Prostate gland (tissue), 2 donors: Measurements from ENCODE around the gene ENHO. TPM values are rescaled to one million over a fixed set of nuclear protein-coding genes. Genes with fewer than 3 reads are reported as not detected.

ENCODE experiments used
- DNase-seq: peaks from one replicate; pipeline ENCODE4 v3.0.0-alpha.2; 2019; ENCODE audit warnings: low spot score
- H3K27ac ChIP-seq, 2 donors: fragments of 200-600 bp; sonication (generic); 2 replicates each; pipeline ENCODE4 v1.5.1; 2017 to 2019
- H3K27me3 ChIP-seq: fragments of 200-600 bp; sonication (generic); replicated peaks from 2 replicates; pipeline ENCODE4 v1.5.1; 2019; ENCODE audit not compliant: insufficient read depth
- H3K36me3 ChIP-seq, 2 donors: fragments of 200-600 bp; sonication (generic); 1 replicate in 1 of 2; 2 replicates in 1 of 2; pipeline versions ENCODE4 v1.5.1 to v1.8.1; 2017 to 2019
- H3K4me1 ChIP-seq: fragments of 200-600 bp; sonication (generic); replicated peaks from 2 replicates; pipeline ENCODE4 v1.5.1; 2019
- H3K4me3 ChIP-seq, 2 donors: fragments of 200-600 bp; sonication (generic); 2 replicates each; pipeline ENCODE4 v1.5.1; 2017 to 2019
- H3K9me3 ChIP-seq: fragments of 200-600 bp; sonication (generic); 2 replicates; pipeline ENCODE4 v1.5.1; 2017
- CTCF ChIP-seq, 4 experiments: fragments of 200-600 bp in 2 of 4; fragments of 450-650 bp in 2 of 4; sonication (generic) in 2 of 4; IDR thresholded peaks; 1 replicate in 3 of 4; 2 replicates in 1 of 4; pipeline ENCODE4 v1.5.1; 2016 to 2019; ENCODE audit warnings: antibody characterized with exemption in 4 of 4, mild to moderate bottlenecking in 2 of 4, moderate library complexity in 2 of 4
- POLR2A ChIP-seq: fragments of 450-650 bp; IDR thresholded peaks from one replicate; pipeline ENCODE4 v1.6.1; 2016; ENCODE audit warnings: antibody characterized with exemption, mild to moderate bottlenecking
- POLR2AphosphoS5 ChIP-seq: sonication (generic); formaldehyde crosslinking; IDR thresholded peaks from one replicate; pipeline ENCODE4 v1.6.1; 2017; ENCODE audit warnings: antibody characterized with exemption
- WGBS: methylation state at CpG from one replicate; pipeline ENCODE4 v1.1.5; 2018; 5-methylcytosine and 5-hydroxymethylcytosine counted together
- intact Hi-C: fragments of 100-400 bp; cut with DNase I; formaldehyde crosslinking; loops from one replicate; pipeline ENCODE4 v1.14.2; 2022
- total RNA-seq, 2 donors: library from RNA; depleted of rRNA; stranded (reverse); fragments of >200 nt; gene quantifications; one replicate each; pipeline ENCODE4 v1.1.0, GENCODE V29; 2016

The ENHO gene
- total RNA-seq, 2 donors from 2014 or later: 20.9 to 28.2 TPM

GRCh38 chr9:34508463-34508862, 14.3 kb downstream of the ENHO start:
- no peak for DNase-seq
- H3K36me3 ChIP-seq: no peaks in the 10 kb centered on the region
- no peaks in the 10 kb centered on the region for H3K9me3 ChIP-seq
- TF ChIP-seq POLR2A (no peak), CTCF (IDR thresholded peaks at IDR 0.05) (no peak), POLR2AphosphoS5 (no peak)
- H3K4me1 ChIP-seq: peaks cover 14% of the 10 kb centered on the region
- H3K27ac ChIP-seq: no peak overlapping the region
- intact Hi-C loops: no loop called here
- no peaks in the 10 kb centered on the region for H3K27me3 ChIP-seq
- no peak overlapping the region for H3K4me3 ChIP-seq
- 93% methylated on average over 3 of the region's 3 CpGs for whole genome bisulfite sequencing

GRCh38 chr9:34507966-34508365, 14.8 kb downstream of the ENHO start:
- no peak for DNase-seq
- TF ChIP-seq CTCF (IDR thresholded peaks at IDR 0.05): no peak
- H3K36me3 ChIP-seq: no peaks in the 10 kb centered on the region
- no peak overlapping the region for H3K27ac ChIP-seq
- intact Hi-C loops: no loop called here
- H3K9me3 ChIP-seq: no peaks in the 10 kb centered on the region
- no peak overlapping the region for H3K4me3 ChIP-seq
- H3K27me3 ChIP-seq: no peaks in the 10 kb centered on the region
- H3K4me1 ChIP-seq: peaks cover 13% of the 10 kb centered on the region

GRCh38 chr9:34507556-34507955, 15.2 kb downstream of the ENHO start:
- WGBS: 88% methylated on average over 5 of the region's 5 CpGs
- Histone ChIP-seq H3K4me3 (no peak overlapping the region), H3K27me3 (no peaks in the 10 kb centered on the region), H3K27ac (no peak overlapping the region), H3K4me1 (peaks cover 13% of the 10 kb centered on the region), H3K36me3 (no peaks in the 10 kb centered on the region), H3K9me3 (no peaks in the 10 kb centered on the region)
- intact Hi-C loops: no loop called here
- no peak for DNase-seq
- TF ChIP-seq POLR2AphosphoS5 (no peak), CTCF (IDR thresholded peaks at IDR 0.05) (no peak)

- 93% methylated on average over 7 of the region's 7 CpGs for WGBS
- no peak for DNase-seq
- no peak overlapping the region for H3K4me3 ChIP-seq
- no peaks in the 10 kb centered on the region for H3K27me3 ChIP-seq
- intact Hi-C loops: no loop called here
- H3K4me1 ChIP-seq: peaks cover 14% of the 10 kb centered on the region
- no peak overlapping the region for H3K27ac ChIP-seq
- H3K9me3 ChIP-seq: no peaks in the 10 kb centered on the region
- no peak for TF ChIP-seq POLR2A
- TF ChIP-seq CTCF (IDR thresholded peaks at IDR 0.05): no peak
- TF ChIP-seq POLR2AphosphoS5: no peak
- H3K36me3 ChIP-seq: no peaks in the 10 kb centered on the region
These were observed 16.2 kb downstream of the ENHO start for GRCh38 chr9:34506623-34507022.

GRCh38 chr9:34505370-34506120, 17.2 kb downstream of the ENHO start:
- intact Hi-C loops: no loop called here
- WGBS: 92% methylated on average over 5 of the region's 5 CpGs
- no peaks in the 10 kb centered on the region for H3K9me3 ChIP-seq

More at GRCh38 chr9:34505370-34506120, 17.2 kb downstream of the ENHO start:
- TF ChIP-seq POLR2AphosphoS5 (no peak), CTCF (IDR thresholded peaks at IDR 0.05) (no peak), POLR2A (no peak)
- Histone ChIP-seq H3K27ac (no peak overlapping the region), H3K36me3 (no peaks in the 10 kb centered on the region), H3K4me1 (peaks cover 20% of the 10 kb centered on the region), H3K4me3 (no peak overlapping the region), H3K27me3 (no peaks in the 10 kb centered on the region)
- no peak for DNase-seq
